Measurements from ENCODE around the gene NAALADL1.

GRCh38 chr11:65078786-65079342, 20.5 kb upstream of the NAALADL1 start:
- TF ChIP-seq CTCF (IDR thresholded peaks at IDR 0.05; ENCODE audit: insufficient read depth, low read length, poor library complexity, severe bottlenecking): no peak
- TF ChIP-seq EZH2phosphoT487 (conservative IDR thresholded peaks at IDR 0.05; ENCODE audit: low read length): no peak

Data from SU-DHL-6 (cell line).